HepG2 (cell line): ENCODE results near the gene UBQLN4.

ENCODE experiments used
- ARNTL ChIP-seq: sonication (generic); formaldehyde crosslinking; IDR thresholded peaks from 2 replicates; pipeline ENCODE4 v1.4.0; 2020; ENCODE audit warnings: mild to moderate bottlenecking, missing genetic modification reagents
- FOXA1 ChIP-seq, 2 experiments: fragments of 450-650 bp in 1 of 2; sonication (generic) in 1 of 2; formaldehyde crosslinking in 1 of 2; IDR thresholded peaks; 2 replicates each; pipeline versions ENCODE4 v1.4.0 to v1.6.1; 2016 to 2020; ENCODE audit warnings: missing genetic modification reagents in 1 of 2
- JUNB ChIP-seq: sonication (generic); formaldehyde crosslinking; IDR thresholded peaks from 2 replicates; pipeline ENCODE4 v1.8.0; 2022; ENCODE audit warnings: missing genetic modification reagents, mild to moderate bottlenecking, borderline replicate concordance
- SMC3 ChIP-seq: IDR thresholded peaks from 2 replicates; pipeline ENCODE4 v1.6.1; 2011; ENCODE audit warnings: low read length, improper control_type of control experiment

- TF ChIP-seq ARNTL (CRISPR knock-in tag) (no peak), SMC3 (no peak), FOXA1 (IDR thresholded peaks at IDR 0.05) (no peak), FOXA1 (CRISPR knock-in tag; IDR thresholded peaks at IDR 0.05) (no peak), JUNB (CRISPR knock-in tag) (no peak)
Observed at GRCh38 chr1:156001662-156002171, 51.9 kb downstream of the UBQLN4 start.
